ENCODE data around the gene LIN37. TPM values are rescaled to one million over a fixed set of nuclear protein-coding genes. Genes with fewer than 3 reads are reported as not detected.

Gene LIN37
- total and polyA plus RNA-seq, 9 of the 15 experiments (the other 6 are each of a cell fraction or from before 2014, with no cell fraction given): 1.2 to 12.5 (median 8.6) TPM

GRCh38 chr19:35787227-35787799 lies 38.9 kb downstream of the LIN37 start:
- H3K4me1 ChIP-seq (replicated peaks in 1 of 2; ENCODE audit: control insufficient read depth in 2 of 2, insufficient read depth in 2 of 2, low read length in 2 of 2): peaks cover 0 to 54% of the 10 kb centered on the region in 2 experiments; a peak in 2 of 5 replicates
- H3K9ac ChIP-seq (ENCODE audit: insufficient read depth in 1 of 2, low read depth in 2 of 2, low read length in 2 of 2): no peak overlapping the region
- no TSS peak for BruUV-seq (replicated peaks)
- no peaks in the 10 kb centered on the region for H3K27me3 ChIP-seq (ENCODE audit: control insufficient read depth in 2 of 2, insufficient read depth in 2 of 2, low read length in 2 of 2)
- no peak for ATAC-seq
- no peak overlapping the region for H2AFZ ChIP-seq (ENCODE audit: low read depth, low read length)
- no peaks in the 10 kb centered on the region for H3K79me2 ChIP-seq (ENCODE audit: control insufficient read depth, insufficient read depth, low read length)
- H3K9me3 ChIP-seq (replicated peaks; ENCODE audit: control insufficient read depth, insufficient read depth, low read depth, low read length): no peaks in the 10 kb centered on the region
- no peaks in the 10 kb centered on the region for H3K9me1 ChIP-seq (ENCODE audit: control insufficient read depth, insufficient read depth, low read length)
- in situ Hi-C loops (cut with MboI): no loop called here
- no peak overlapping the region for H3K4me3 ChIP-seq
- peaks cover 4% of the 10 kb centered on the region; the same call in 1 of the 3 replicates for H3K36me3 ChIP-seq (ENCODE audit: control insufficient read depth, insufficient read depth, low read length)
- H3K27ac ChIP-seq (ENCODE audit: extremely low read depth, low read depth, low read length): no peak overlapping the region
- intact Hi-C loops (cut with micrococcal nuclease): no loop called here
- WGBS (ENCODE audit: insufficient coverage, low coverage, missing lambda C conversion rate): 75% methylated on average over 11 of the region's 15 CpGs
- TF ChIP-seq TFAM (CRISPR knock-in tag; conservative IDR thresholded peaks at IDR 0.05) (no peak), ZNF184 (CRISPR knock-in tag; IDR thresholded peaks at IDR 0.05) (no peak), GTF2F1 (IDR thresholded peaks at IDR 0.05; ENCODE audit: low read depth, low read length) (no peak), ZNF175 (CRISPR knock-in tag; IDR thresholded peaks at IDR 0.05; ENCODE audit: low read depth) (no peak), ARHGAP35 (IDR thresholded peaks at IDR 0.05; ENCODE audit: partially characterized antibody) (no peak), CAMTA2 (CRISPR knock-in tag; conservative IDR thresholded peaks at IDR 0.05) (no peak), ZNF140 (CRISPR knock-in tag; IDR thresholded peaks at IDR 0.05) (no peak), YBX1 (IDR thresholded peaks at IDR 0.05) (no peak), NCOA4 (IDR thresholded peaks at IDR 0.05; ENCODE audit: partially characterized antibody) (no peak), EP400 (IDR thresholded peaks at IDR 0.05) (no peak), ZNF274 (IDR thresholded peaks at IDR 0.05; ENCODE audit: borderline replicate concordance, low read depth, low read length) (no peak), SRF (CRISPR knock-in tag; IDR thresholded peaks at IDR 0.05) (no peak), SIN3A (IDR thresholded peaks at IDR 0.05; ENCODE audit: borderline replicate concordance in 2 of 2, control insufficient read depth in 1 of 2, low read depth in 2 of 2, low read length in 2 of 2) (no peak), ZNF197 (CRISPR knock-in tag; IDR thresholded peaks at IDR 0.05; ENCODE audit: low read depth) (no peak)
- no peaks in the 10 kb centered on the region for H4K20me1 ChIP-seq (replicated peaks; ENCODE audit: control insufficient read depth, insufficient read depth, low read length)
- ChIA-PET CTCF (ENCODE audit: low intra/inter-chr PET ratio) (no interaction called here), POLR2A (no interaction called here)
- no peak overlapping the region for H3K4me2 ChIP-seq (ENCODE audit: insufficient read depth, low read length)
- no peak for FAIRE-seq
- DNase-seq (ENCODE audit: extremely low read depth in 1 of 4, low spot score in 3 of 4): no peak

All from K562 (cell line).